H9 (cell line): ENCODE results near the gene PLCH1. TPM values are rescaled to one million over a fixed set of nuclear protein-coding genes. Genes with fewer than 3 reads are reported as not detected.

ENCODE experiments used
- DNase-seq: peaks from one replicate; pipeline ENCODE4 v3.0.0-alpha.2; 2017
- H2AFZ ChIP-seq: one replicate; pipeline ENCODE4 v1.6.1; 2013; ENCODE audit warnings: mild to moderate bottlenecking, low read length, control low read depth, moderate library complexity
- H2AK5ac ChIP-seq: 2 replicates; pipeline ENCODE4 v1.6.1; 2013; ENCODE audit warnings: low read length, control low read depth, mixed read lengths; ENCODE audit not compliant: insufficient read length
- H2BK120ac ChIP-seq: one replicate; pipeline ENCODE4 v1.6.1; 2013; ENCODE audit warnings: low read depth, mild to moderate bottlenecking, low read length, control low read depth, inconsistent platforms; ENCODE audit not compliant: poor library complexity, severe bottlenecking
- H2BK12ac ChIP-seq: 2 replicates; pipeline ENCODE4 v1.6.1; 2013; ENCODE audit warnings: low read length, control low read depth, mixed read lengths, low read depth; ENCODE audit not compliant: insufficient read length
- H2BK15ac ChIP-seq: 2 replicates; pipeline ENCODE4 v1.6.1; 2013; ENCODE audit warnings: low read depth, low read length, control low read depth
- H2BK20ac ChIP-seq: one replicate; pipeline ENCODE4 v1.6.1; 2013; ENCODE audit warnings: low read depth, mild to moderate bottlenecking, low read length, control low read depth, inconsistent platforms; ENCODE audit not compliant: poor library complexity, severe bottlenecking
- H2BK5ac ChIP-seq: 2 replicates; pipeline ENCODE4 v1.6.1; 2013; ENCODE audit warnings: low read length, control low read depth, mixed read lengths; ENCODE audit not compliant: insufficient read length
- H3K14ac ChIP-seq: 2 replicates; pipeline ENCODE4 v1.6.1; 2013; ENCODE audit warnings: low read length, control low read depth; ENCODE audit not compliant: insufficient read depth
- H3K18ac ChIP-seq: 2 replicates; pipeline ENCODE4 v1.6.1; 2013; ENCODE audit warnings: low read depth, mild to moderate bottlenecking, mixed read lengths, low read length, control low read depth; ENCODE audit not compliant: insufficient read length
- H3K23ac ChIP-seq: 2 replicates; pipeline ENCODE4 v1.6.1; 2013; ENCODE audit warnings: low read length, control low read depth, mixed read lengths, low read depth; ENCODE audit not compliant: insufficient read length
- H3K23me2 ChIP-seq: 2 replicates; pipeline ENCODE4 v1.6.1; 2013; ENCODE audit warnings: low read depth, mild to moderate bottlenecking, mixed read lengths, low read length, control low read depth; ENCODE audit not compliant: insufficient read length, poor library complexity, severe bottlenecking
- H3K27ac ChIP-seq: 2 replicates; pipeline ENCODE4 v1.5.1; 2013; ENCODE audit warnings: low read length, control low read depth, mixed read lengths, low read depth; ENCODE audit not compliant: insufficient read length
- H3K27me3 ChIP-seq: 2 replicates; pipeline ENCODE4 v1.6.1; 2013; ENCODE audit warnings: low read length, control low read depth, inconsistent platforms; ENCODE audit not compliant: insufficient read depth
- H3K4ac ChIP-seq: 2 replicates; pipeline ENCODE4 v1.6.1; 2013; ENCODE audit warnings: low read depth, mild to moderate bottlenecking, control low read depth, inconsistent platforms, low read length, moderate library complexity
- H3K4me1 ChIP-seq: 2 replicates; pipeline ENCODE4 v1.6.1; 2013; ENCODE audit warnings: low read length, control low read depth, inconsistent platforms; ENCODE audit not compliant: insufficient read depth
- H3K4me2 ChIP-seq: 2 replicates; pipeline ENCODE4 v1.6.1; 2013; ENCODE audit warnings: low read length, control low read depth, mixed read lengths; ENCODE audit not compliant: insufficient read length, insufficient read depth
- H3K56ac ChIP-seq: 2 replicates; pipeline ENCODE4 v1.6.1; 2013; ENCODE audit warnings: low read depth, mild to moderate bottlenecking, mixed read lengths, low read length, control low read depth; ENCODE audit not compliant: insufficient read length
- H3K79me1 ChIP-seq: 2 replicates; pipeline ENCODE4 v1.6.1; 2013; ENCODE audit warnings: low read depth, mild to moderate bottlenecking, moderate library complexity, low read length, control low read depth, inconsistent platforms; ENCODE audit not compliant: insufficient read depth, poor library complexity, severe bottlenecking
- H3K79me2 ChIP-seq: 2 replicates; pipeline ENCODE4 v1.6.1; 2013; ENCODE audit warnings: low read length, control low read depth, inconsistent platforms; ENCODE audit not compliant: insufficient read depth
- H3K9ac ChIP-seq: 2 replicates; pipeline ENCODE4 v1.6.1; 2013; ENCODE audit warnings: low read length, control low read depth, mixed read lengths; ENCODE audit not compliant: insufficient read length; ENCODE audit errors: extremely low read depth
- H3K9me3 ChIP-seq: one replicate; pipeline ENCODE4 v1.6.1; 2013; ENCODE audit warnings: low read depth, low read length, inconsistent platforms; ENCODE audit not compliant: control insufficient read depth
- H3T11ph ChIP-seq: one replicate; pipeline ENCODE4 v1.6.1; 2013; ENCODE audit warnings: mild to moderate bottlenecking, low read length, control low read depth, inconsistent platforms
- H4K20me1 ChIP-seq: one replicate; pipeline ENCODE4 v1.6.1; 2013; ENCODE audit not compliant: control insufficient read depth, insufficient read length, insufficient read depth
- H4K5ac ChIP-seq: 2 replicates; pipeline ENCODE4 v1.6.1; 2013; ENCODE audit warnings: low read depth, mild to moderate bottlenecking, mixed read lengths, low read length, control low read depth; ENCODE audit not compliant: insufficient read length
- H4K8ac ChIP-seq: replicated peaks from 2 replicates; pipeline ENCODE4 v1.6.1; 2013; ENCODE audit warnings: low read length, control low read depth, mixed read lengths, low read depth; ENCODE audit not compliant: insufficient read length
- H4K91ac ChIP-seq: 2 replicates; pipeline ENCODE4 v1.6.1; 2013; ENCODE audit warnings: low read depth, mild to moderate bottlenecking, moderate library complexity, mixed read lengths, low read length, control low read depth; ENCODE audit not compliant: insufficient read length
- H3K27ac Mint-ChIP-seq, 3 experiments: 2 replicates in 2 of 3; 3 replicates in 1 of 3; pipeline ENCODE4 v1.8.0; 2020 to 2021; ENCODE audit warnings: mixed read lengths in 3 of 3, mild to moderate bottlenecking in 1 of 3, moderate library complexity in 1 of 3
- H3K27me3 Mint-ChIP-seq: 2 replicates; pipeline ENCODE4 v1.8.0; 2021; ENCODE audit warnings: low read depth, mild to moderate bottlenecking, moderate library complexity, mixed read lengths
- H3K36me3 Mint-ChIP-seq, 3 experiments: 2 replicates in 2 of 3; 3 replicates in 1 of 3; pipeline ENCODE4 v1.8.0; 2020 to 2021; ENCODE audit warnings: low read depth in 3 of 3, mixed read lengths in 3 of 3; ENCODE audit not compliant: insufficient read depth in 1 of 3
- H3K4me1 Mint-ChIP-seq, 2 experiments: 2 replicates each; pipeline ENCODE4 v1.8.0; 2020; ENCODE audit warnings: mixed read lengths in 2 of 2
- H3K4me3 Mint-ChIP-seq, 2 experiments: 2 replicates in 1 of 2; 3 replicates in 1 of 2; pipeline ENCODE4 v1.8.0; 2020 to 2021; ENCODE audit warnings: mild to moderate bottlenecking in 2 of 2, mixed read lengths in 2 of 2, moderate library complexity in 1 of 2
- H3K9me3 Mint-ChIP-seq, 2 experiments: 2 replicates in 1 of 2; 3 replicates in 1 of 2; pipeline ENCODE4 v1.8.0; 2020; ENCODE audit warnings: mild to moderate bottlenecking in 2 of 2, mixed read lengths in 2 of 2, moderate library complexity in 1 of 2
- WGBS: extraction: QIAGEN DNeasy Blood & Tissue Kit; methylation state at CpG from one replicate; pipeline ENCODE4 v1.1.7; 2013; ENCODE audit warnings: missing lambda C conversion rate, low lambda C conversion rate, mixed read lengths; ENCODE audit not compliant: insufficient read length; ENCODE audit errors: extremely low coverage; 5-methylcytosine and 5-hydroxymethylcytosine counted together
- total RNA-seq: library from RNA; stranded (reverse); gene quantifications from 2 replicates; pipeline ENCODE4 v1.2.1, GENCODE V29; 2021
- TF ChIP-seq, protein P1 (sequence below): fragments of 200-600 bp; sonication (generic); conservative IDR thresholded peaks from 3 replicates; pipeline ENCODE4 v1.8.0; 2021; ENCODE audit warnings: antibody characterized with exemption, mild to moderate bottlenecking

Gene PLCH1
- total RNA-seq, 1 experiment from 2014 or later: 19.0 TPM

DNA sequence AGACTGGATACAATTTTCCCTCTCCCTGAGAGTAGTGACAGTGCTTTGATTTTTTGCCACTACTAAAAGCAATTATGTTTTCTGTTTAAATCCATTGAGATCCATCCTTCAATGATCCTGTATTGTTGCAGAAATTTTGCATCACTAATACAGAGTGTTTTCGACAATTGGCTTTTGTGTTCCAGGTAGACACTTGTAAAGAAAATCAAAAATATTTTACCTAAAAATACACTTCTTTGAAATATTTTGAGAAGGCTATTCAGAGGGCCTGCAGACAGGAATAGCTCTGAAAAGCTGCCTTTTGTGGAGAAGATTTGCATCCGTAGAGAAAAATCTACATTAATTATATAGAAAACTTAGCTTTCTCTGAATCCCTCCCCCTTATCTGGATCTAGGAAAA is 384.6 kb downstream of the PLCH1 start:
- Histone ChIP-seq H3K27me3 (no peaks in the 10 kb centered on the region; the same call in 1 of the 2 replicates), H4K5ac (no peak overlapping the region), H3T11ph (no peak overlapping the region), H3K27ac (no peak overlapping the region), H4K20me1 (no peaks in the 10 kb centered on the region), H2BK5ac (no peak overlapping the region), H2BK120ac (no peak overlapping the region), H2BK15ac (no peak overlapping the region), H3K23ac (no peak overlapping the region), H4K91ac (no peak overlapping the region), H3K9ac (no peak overlapping the region), H3K4ac (no peak overlapping the region), H2BK12ac (no peak overlapping the region), H3K18ac (no peak overlapping the region), H3K56ac (no peak overlapping the region), H3K14ac (no peak overlapping the region), H3K79me2 (no peaks in the 10 kb centered on the region), H2AK5ac (no peak overlapping the region), H3K4me1 (peaks cover 6% of the 10 kb centered on the region), H2BK20ac (no peak overlapping the region), H3K79me1 (no peaks in the 10 kb centered on the region), H2AFZ (no peak overlapping the region), H4K8ac (no peak overlapping the region), H3K9me3 (peaks cover 1% of the 10 kb centered on the region), H3K23me2 (no peaks in the 10 kb centered on the region), H3K4me2 (no peak overlapping the region)
- Mint-ChIP-seq H3K36me3 (peaks cover 0 to 20% (median 14%) of the 10 kb centered on the region in 3 experiments; a peak in 6 of 7 replicates), H3K4me3 (no peak overlapping the region), H3K4me1 (peaks cover 64 to 78% of the 10 kb centered on the region in 2 experiments), H3K9me3 (peaks cover 12 to 15% of the 10 kb centered on the region in 2 experiments), H3K27ac (no peak overlapping the region; a peak in 1 of 7 replicates), H3K27me3 (peaks cover 86% of the 10 kb centered on the region)
- no peak for DNase-seq
- WGBS: no CpG with 5 or more reads among the region's 2 CpGs
- TF ChIP-seq, protein P1, sequence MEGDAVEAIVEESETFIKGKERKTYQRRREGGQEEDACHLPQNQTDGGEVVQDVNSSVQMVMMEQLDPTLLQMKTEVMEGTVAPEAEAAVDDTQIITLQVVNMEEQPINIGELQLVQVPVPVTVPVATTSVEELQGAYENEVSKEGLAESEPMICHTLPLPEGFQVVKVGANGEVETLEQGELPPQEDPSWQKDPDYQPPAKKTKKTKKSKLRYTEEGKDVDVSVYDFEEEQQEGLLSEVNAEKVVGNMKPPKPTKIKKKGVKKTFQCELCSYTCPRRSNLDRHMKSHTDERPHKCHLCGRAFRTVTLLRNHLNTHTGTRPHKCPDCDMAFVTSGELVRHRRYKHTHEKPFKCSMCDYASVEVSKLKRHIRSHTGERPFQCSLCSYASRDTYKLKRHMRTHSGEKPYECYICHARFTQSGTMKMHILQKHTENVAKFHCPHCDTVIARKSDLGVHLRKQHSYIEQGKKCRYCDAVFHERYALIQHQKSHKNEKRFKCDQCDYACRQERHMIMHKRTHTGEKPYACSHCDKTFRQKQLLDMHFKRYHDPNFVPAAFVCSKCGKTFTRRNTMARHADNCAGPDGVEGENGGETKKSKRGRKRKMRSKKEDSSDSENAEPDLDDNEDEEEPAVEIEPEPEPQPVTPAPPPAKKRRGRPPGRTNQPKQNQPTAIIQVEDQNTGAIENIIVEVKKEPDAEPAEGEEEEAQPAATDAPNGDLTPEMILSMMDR: no peak
